GM21360 (cell line): ENCODE results near the gene INPP5J.
"Not testable (repeated sequence)": the region's sequence is repeated elsewhere in the genome, so short reads cannot be mapped to it uniquely, and the experiment has no call there.

ENCODE experiments used
- ATAC-seq: cut with Tn5 transposase; IDR thresholded peaks from one replicate; pipeline ENCODE4 v1.9.1; 2021; ENCODE audit warnings: mild to moderate bottlenecking, moderate library complexity; ENCODE audit not compliant: unreplicated experiment

The INPP5J gene

GRCh38 chr22:31144223-31144622 lies 21.5 kb downstream of the INPP5J start:
- ATAC-seq: no peak

- ATAC-seq: no peak
Observed at GRCh38 chr22:31148488-31148887, 25.7 kb downstream of the INPP5J start.

- no peak for ATAC-seq
Observed at GRCh38 chr22:31148953-31149627, 26.3 kb downstream of the INPP5J start.

- no peak for ATAC-seq
Observed at GRCh38 chr22:31150615-31151014, 27.8 kb downstream of the INPP5J start.

GRCh38 chr22:31151872-31152271 lies 29.1 kb downstream of the INPP5J start:
- no peak for ATAC-seq

GRCh38 chr22:31153357-31153756 lies 30.6 kb downstream of the INPP5J start:
- no peak for ATAC-seq

GRCh38 chr22:31154975-31155374 lies 32.2 kb downstream of the INPP5J start:
- no peak for ATAC-seq

- ATAC-seq: no peak
Observed at GRCh38 chr22:31155422-31155821, 32.7 kb downstream of the INPP5J start.

GRCh38 chr22:31160328-31160978 lies 37.7 kb downstream of the INPP5J start:
- peak; percentile 20 for ATAC-seq

- no peak for ATAC-seq
Observed at GRCh38 chr22:31161386-31161785, 38.6 kb downstream of the INPP5J start.

GRCh38 chr22:31162015-31162765 lies 39.4 kb downstream of the INPP5J start:
- no peak for ATAC-seq

- ATAC-seq: no peak
Observed at GRCh38 chr22:31170971-31171370, 48.2 kb downstream of the INPP5J start.

- ATAC-seq: not testable (repeated sequence)
Observed at GRCh38 chr22:31171734-31172133, 49.0 kb downstream of the INPP5J start.

GRCh38 chr22:31173386-31174145 lies 50.8 kb downstream of the INPP5J start:
- ATAC-seq: no peak

GRCh38 chr22:31176923-31177322 lies 54.2 kb downstream of the INPP5J start:
- ATAC-seq: no peak

- no peak for ATAC-seq
Observed at GRCh38 chr22:31177420-31178162, 54.8 kb downstream of the INPP5J start.

- ATAC-seq: no peak
Observed at GRCh38 chr22:31178859-31179258, 56.1 kb downstream of the INPP5J start.

- ATAC-seq: no peak
Observed at GRCh38 chr22:31179345-31179744, 56.6 kb downstream of the INPP5J start.

- no peak for ATAC-seq
Observed at GRCh38 chr22:31184015-31184414, 61.2 kb downstream of the INPP5J start.
